Kidney (tissue), 14 donors: Measurements from ENCODE around the gene GATAD2B. TPM values are rescaled to one million over a fixed set of nuclear protein-coding genes. Genes with fewer than 3 reads are reported as not detected.
A peak's percentile ranks its signal among the peaks of the same experiment; 100 is the strongest.

Experiments used
- DNase-seq, 5 donors: peaks; one replicate each; pipeline ENCODE4 v3.0.0-alpha.2; 2013 to 2020
- FAIRE-seq: peaks from 2 replicates; lab custom pipeline; 2012; peaks lifted over from hg19 to GRCh38; lab: Jason Lieb, UNC
- H3K27ac ChIP-seq, 2 donors: one replicate each; pipeline ENCODE4 v1.7.0; 2013; ENCODE audit warnings: low read depth in 2 of 2, low read length in 2 of 2, inconsistent platforms in 1 of 2
- H3K27me3 ChIP-seq: one replicate; pipeline ENCODE4 v1.7.1; 2013; ENCODE audit warnings: low read length, inconsistent platforms; ENCODE audit not compliant: control insufficient read depth, insufficient read depth
- H3K36me3 ChIP-seq, 3 donors: one replicate each; pipeline versions ENCODE4 v1.7.0 to v1.7.1; 2013; ENCODE audit warnings: low read length in 3 of 3, control low read depth in 1 of 3, inconsistent platforms in 1 of 3; ENCODE audit not compliant: insufficient read depth in 3 of 3, control insufficient read depth in 2 of 3
- H3K4me1 ChIP-seq, 3 donors: one replicate each; pipeline versions ENCODE4 v1.7.0 to v1.7.1; 2013; ENCODE audit warnings: low read length in 3 of 3, inconsistent platforms in 1 of 3, low read depth in 1 of 3; ENCODE audit not compliant: control insufficient read depth in 2 of 3, insufficient read depth in 2 of 3
- H3K4me3 ChIP-seq, 3 donors: one replicate each; pipeline versions ENCODE4 v1.7.0 to v1.8.1; 2013; ENCODE audit warnings: low read length in 3 of 3, control low read depth in 1 of 3, inconsistent platforms in 1 of 3
- H3K9ac ChIP-seq, 3 donors: one replicate each; pipeline versions ENCODE4 v1.7.0 to v1.7.1; 2013; ENCODE audit warnings: low read length in 3 of 3, control low read depth in 1 of 3, inconsistent platforms in 1 of 3
- H3K9me3 ChIP-seq, 3 donors: one replicate each; pipeline versions ENCODE4 v1.7.0 to v1.7.1; 2013; ENCODE audit warnings: low read length in 3 of 3, control low read depth in 1 of 3, inconsistent platforms in 1 of 3; ENCODE audit not compliant: control insufficient read depth in 2 of 3, insufficient read depth in 1 of 3
- CTCF ChIP-seq: IDR thresholded peaks from 3 replicates; pipeline ENCODE4 v1.5.1; 2012; ENCODE audit warnings: mild to moderate bottlenecking, moderate library complexity, borderline replicate concordance; ENCODE audit not compliant: insufficient read depth; ENCODE audit errors: extremely low read depth
- intact Hi-C: fragments of 100-400 bp; cut with DNase I; formaldehyde crosslinking; loops from one replicate; pipeline ENCODE4 v1.11.1; 2022
- polyA plus RNA-seq: library from polyadenylated mRNA; stranded (reverse); fragments of 350-450 nt; fragmentation: Illumina TruSeq; extraction: RNeasy Lipid Tissue Mini Kit (QIAGEN cat#74804); gene quantifications from one replicate; pipeline ENCODE4 v1.2.3, GENCODE V29; 2014; ENCODE audit warnings: low read depth, low replicate concordance; ENCODE audit not compliant: insufficient read depth
- total RNA-seq: library from RNA; stranded (reverse); fragmentation: NEBNext Ultra II Directional; extraction: Animal tissue kit (Norgen Biotek cat#: 25700); gene quantifications from one replicate; pipeline ENCODE4 v1.2.1, GENCODE V29; 2021
- donor health status: control.
- donor health status: control.
- donor health status: control.
- donor health status: control.
- donor health status: control.
- donor health status: DM: yes; HTN: yes; CAD: no.
- donor health status: Normal renal cell carcinoma (clear cell type).

GATAD2B gene
- total and polyA plus RNA-seq, 2 donors from 2014 or later = 3.6 to 49.0 TPM

- Histone ChIP-seq H3K9me3 (no peaks in the 10 kb centered on the region), H3K36me3 (peaks cover 0 to 33% (median 22%) of the 10 kb centered on the region in 3 donors), H3K27ac (no peak overlapping the region), H3K4me3 (no peak overlapping the region), H3K9ac (no peak overlapping the region), H3K27me3 (no peaks in the 10 kb centered on the region), H3K4me1 (peaks cover 0 to 20% (median 14%) of the 10 kb centered on the region in 3 donors)
- FAIRE-seq (no peak), DNase-seq (peak in 1 of 5 donors; percentile 56)
- intact Hi-C loops = no loop called here
- TF ChIP-seq CTCF = no peak
Measured at GRCh38 chr1:153954826-153955225, 32.1 kb upstream of the GATAD2B start.

GRCh38 chr1:153953859-153954365 is 31.1 kb upstream of the GATAD2B start:
- Histone ChIP-seq H3K36me3 (peaks cover 0 to 38% (median 22%) of the 10 kb centered on the region in 3 donors), H3K9me3 (no peaks in the 10 kb centered on the region), H3K27ac (no peak overlapping the region), H3K9ac (no peak overlapping the region), H3K27me3 (no peaks in the 10 kb centered on the region), H3K4me1 (peaks cover 0 to 18% (median 14%) of the 10 kb centered on the region in 3 donors), H3K4me3 (no peak overlapping the region)
- FAIRE-seq = no peak
- no peak for TF ChIP-seq CTCF
- peak in 1 of 5 donors; percentile 14 for DNase-seq
- intact Hi-C loops = no loop called here

- no peak overlapping the region for H3K9ac ChIP-seq
- no peaks in the 10 kb centered on the region for H3K27me3 ChIP-seq
- no peak for TF ChIP-seq CTCF
- peak in 1 of 5 donors; percentile 45 for DNase-seq
- no peak overlapping the region for H3K4me3 ChIP-seq
- no peaks in the 10 kb centered on the region for H3K9me3 ChIP-seq
- intact Hi-C loops = no loop called here
- no peak for FAIRE-seq
- no peak overlapping the region for H3K27ac ChIP-seq
- peaks cover 0 to 41% (median 25%) of the 10 kb centered on the region in 3 donors for H3K36me3 ChIP-seq
- peaks cover 0 to 9% (median 8%) of the 10 kb centered on the region in 3 donors for H3K4me1 ChIP-seq
Measured at GRCh38 chr1:153951801-153952200, 29.0 kb upstream of the GATAD2B start.

GRCh38 chr1:153951183-153951582 is 28.4 kb upstream of the GATAD2B start:
- Histone ChIP-seq H3K4me3 (no peak overlapping the region), H3K27me3 (no peaks in the 10 kb centered on the region), H3K27ac (no peak overlapping the region), H3K36me3 (peaks cover 0 to 41% (median 25%) of the 10 kb centered on the region in 3 donors), H3K9ac (no peak overlapping the region), H3K9me3 (no peaks in the 10 kb centered on the region), H3K4me1 (peaks cover 0 to 6% (median 4%) of the 10 kb centered on the region in 3 donors)
- intact Hi-C loops = no loop called here
- FAIRE-seq (no peak), DNase-seq (peak in 1 of 5 donors; percentile 35)
- no peak for TF ChIP-seq CTCF
